Measurements from ENCODE around the gene NCOA3. TPM values are rescaled to one million over a fixed set of nuclear protein-coding genes. Genes with fewer than 3 reads are reported as not detected.

Gene NCOA3
- total RNA-seq, 1 donor, result 44.5 TPM

- H3K4me1 ChIP-seq (ENCODE audit: insufficient read depth, low read length), result no peaks in the 10 kb centered on the region
- no peaks in the 10 kb centered on the region for H3K27me3 ChIP-seq (ENCODE audit: insufficient read depth, low read length)
- DNase-seq (ENCODE audit: insufficient read length, low spot score, missing footprints), result no peak
- H4K20me1 ChIP-seq (ENCODE audit: insufficient read depth, low read length), result no peaks in the 10 kb centered on the region
- H3K9me3 ChIP-seq (ENCODE audit: low read depth, low read length), result peaks cover 18% of the 10 kb centered on the region
- H3K4me2 ChIP-seq (ENCODE audit: insufficient read depth, low read length), result no peak overlapping the region
- no peak overlapping the region for H3K27ac ChIP-seq (ENCODE audit: low read depth, low read length)
- no peaks in the 10 kb centered on the region for H3K79me2 ChIP-seq (ENCODE audit: insufficient read depth, low read length)
- H2AFZ ChIP-seq (ENCODE audit: low read length), result no peak overlapping the region
- TF ChIP-seq CTCF (IDR thresholded peaks at IDR 0.05; ENCODE audit: extremely low read depth, low read depth, low read length), result no peak
- H3K36me3 ChIP-seq (ENCODE audit: insufficient read depth, low read length), result no peaks in the 10 kb centered on the region
- H3K4me3 ChIP-seq (ENCODE audit: insufficient read depth, low read length), result no peak overlapping the region
These were observed 189.9 kb downstream of the NCOA3 start for GRCh38 chr20:47691625-47692024.

GRCh38 chr20:47694021-47694818, 192.5 kb downstream of the NCOA3 start:
- Histone ChIP-seq H2AFZ (ENCODE audit: low read length) (no peak overlapping the region), H3K27me3 (ENCODE audit: insufficient read depth, low read length) (no peaks in the 10 kb centered on the region), H3K4me1 (ENCODE audit: insufficient read depth, low read length) (no peaks in the 10 kb centered on the region), H3K4me3 (ENCODE audit: insufficient read depth, low read length) (no peak overlapping the region), H3K9me3 (ENCODE audit: low read depth, low read length) (peaks cover 18% of the 10 kb centered on the region), H4K20me1 (ENCODE audit: insufficient read depth, low read length) (no peaks in the 10 kb centered on the region), H3K79me2 (ENCODE audit: insufficient read depth, low read length) (no peaks in the 10 kb centered on the region), H3K27ac (ENCODE audit: low read depth, low read length) (no peak overlapping the region), H3K4me2 (ENCODE audit: insufficient read depth, low read length) (no peak overlapping the region), H3K36me3 (ENCODE audit: insufficient read depth, low read length) (no peaks in the 10 kb centered on the region)
- no peak for TF ChIP-seq CTCF (IDR thresholded peaks at IDR 0.05; ENCODE audit: extremely low read depth, low read depth, low read length)
- no peak for DNase-seq (ENCODE audit: insufficient read length, low spot score, missing footprints)

GRCh38 chr20:47696856-47697255, 195.2 kb downstream of the NCOA3 start:
- no peaks in the 10 kb centered on the region for H4K20me1 ChIP-seq (ENCODE audit: insufficient read depth, low read length)
- peaks cover 7% of the 10 kb centered on the region for H3K9me3 ChIP-seq (ENCODE audit: low read depth, low read length)
- DNase-seq (ENCODE audit: insufficient read length, low spot score, missing footprints), result no peak
- no peak overlapping the region for H3K4me2 ChIP-seq (ENCODE audit: insufficient read depth, low read length)
- no peaks in the 10 kb centered on the region for H3K4me1 ChIP-seq (ENCODE audit: insufficient read depth, low read length)
- H3K27ac ChIP-seq (ENCODE audit: low read depth, low read length), result no peak overlapping the region
- H3K27me3 ChIP-seq (ENCODE audit: insufficient read depth, low read length), result no peaks in the 10 kb centered on the region
- no peaks in the 10 kb centered on the region for H3K79me2 ChIP-seq (ENCODE audit: insufficient read depth, low read length)
- no peaks in the 10 kb centered on the region for H3K36me3 ChIP-seq (ENCODE audit: insufficient read depth, low read length)
- H2AFZ ChIP-seq (ENCODE audit: low read length), result no peak overlapping the region
- H3K4me3 ChIP-seq (ENCODE audit: insufficient read depth, low read length), result no peak overlapping the region
- TF ChIP-seq CTCF (IDR thresholded peaks at IDR 0.05; ENCODE audit: extremely low read depth, low read depth, low read length), result no peak

- Histone ChIP-seq H2AFZ (ENCODE audit: low read length) (no peak overlapping the region), H3K79me2 (ENCODE audit: insufficient read depth, low read length) (no peaks in the 10 kb centered on the region), H3K9me3 (ENCODE audit: low read depth, low read length) (no peaks in the 10 kb centered on the region), H3K4me3 (ENCODE audit: insufficient read depth, low read length) (no peak overlapping the region), H3K27me3 (ENCODE audit: insufficient read depth, low read length) (no peaks in the 10 kb centered on the region), H4K20me1 (ENCODE audit: insufficient read depth, low read length) (no peaks in the 10 kb centered on the region), H3K27ac (ENCODE audit: low read depth, low read length) (no peak overlapping the region), H3K36me3 (ENCODE audit: insufficient read depth, low read length) (no peaks in the 10 kb centered on the region), H3K4me2 (ENCODE audit: insufficient read depth, low read length) (no peak overlapping the region), H3K4me1 (ENCODE audit: insufficient read depth, low read length) (no peaks in the 10 kb centered on the region)
- DNase-seq (ENCODE audit: insufficient read length, low spot score, missing footprints), result no peak
- TF ChIP-seq CTCF (IDR thresholded peaks at IDR 0.05; ENCODE audit: extremely low read depth, low read depth, low read length), result no peak
These were observed 196.5 kb downstream of the NCOA3 start for GRCh38 chr20:47698142-47698541.

Data from osteoblast (primary cell).